Tibial nerve (tissue), 4 donors: ENCODE measurements around the gene WEE2. TPM values are rescaled to one million over a fixed set of nuclear protein-coding genes. Genes with fewer than 3 reads are reported as not detected.

Experiments
- DNase-seq, 2 donors: peaks; one replicate each; pipeline ENCODE4 v3.0.0-alpha.2; 2019; ENCODE audit warnings: low spot score in 2 of 2
- H3K27ac ChIP-seq, 4 donors: fragments of 200-600 bp; sonication (generic) in 3 of 4; one replicate each; pipeline ENCODE4 v1.5.1; 2017 to 2019; ENCODE audit warnings: mild to moderate bottlenecking in 1 of 4
- H3K27me3 ChIP-seq, 2 donors: fragments of 200-600 bp; sonication (generic) in 1 of 2; one replicate each; pipeline versions ENCODE4 v1.5.1 to v1.6.0; 2017 to 2019
- H3K36me3 ChIP-seq, 3 donors: fragments of 200-600 bp; sonication (generic); one replicate each; pipeline ENCODE4 v1.5.1; 2018 to 2019
- H3K4me1 ChIP-seq, 4 donors: fragments of 200-600 bp; sonication (generic) in 3 of 4; one replicate each; pipeline ENCODE4 v1.5.1; 2017 to 2019
- H3K4me3 ChIP-seq, 4 donors: fragments of 200-600 bp; sonication (generic) in 3 of 4; one replicate each; pipeline ENCODE4 v1.5.1; 2017 to 2019; ENCODE audit warnings: mild to moderate bottlenecking in 1 of 4, moderate library complexity in 1 of 4
- H3K9me3 ChIP-seq, 4 donors: fragments of 200-600 bp; sonication (generic) in 3 of 4; one replicate each; pipeline ENCODE4 v1.5.1; 2017 to 2019
- EP300 ChIP-seq, 2 donors: sonication (generic); formaldehyde crosslinking; IDR thresholded peaks; one replicate each; pipeline ENCODE4 v1.6.1; 2017; ENCODE audit warnings: antibody characterized with exemption in 2 of 2, mild to moderate bottlenecking in 1 of 2
- POLR2A ChIP-seq, 2 donors: fragments of 450-650 bp; IDR thresholded peaks; one replicate each; pipeline ENCODE4 v1.6.1; 2017; ENCODE audit warnings: antibody characterized with exemption in 2 of 2, mild to moderate bottlenecking in 2 of 2, moderate library complexity in 2 of 2
- WGBS, 2 donors: methylation state at CpG; one replicate each; pipeline ENCODE4 v1.1.5; 2018; 5-methylcytosine and 5-hydroxymethylcytosine counted together
- total RNA-seq, 4 donors: library from RNA; depleted of rRNA; stranded (reverse); fragments of >200 nt; gene quantifications; one replicate each; pipeline ENCODE4 v1.1.0, GENCODE V29; 2016
- TF ChIP-seq, protein P1 (sequence below), 5 experiments: fragments of 200-600 bp in 3 of 5; fragments of 450-650 bp in 2 of 5; sonication (generic) in 3 of 5; IDR thresholded peaks; one replicate each; pipeline ENCODE4 v1.5.1; 2016 to 2019; ENCODE audit warnings: antibody characterized with exemption in 5 of 5, mild to moderate bottlenecking in 3 of 5, moderate library complexity in 2 of 5

The WEE2 gene
- total RNA-seq, 4 donors from 2014 or later: not detected

- no peaks in the 10 kb centered on the region for H3K9me3 ChIP-seq
- H3K4me3 ChIP-seq: no peak overlapping the region
- WGBS, 2 donors: 85 to 90% methylated on average over 3 of the region's 3 CpGs
- peaks cover 0 to under 1% (median 0%) of the 10 kb centered on the region in 3 donors for H3K36me3 ChIP-seq
- no peaks in the 10 kb centered on the region for H3K27me3 ChIP-seq
- TF ChIP-seq EP300 (IDR thresholded peaks at IDR 0.05) (no peak), POLR2A (IDR thresholded peaks at IDR 0.05) (no peak)
- TF ChIP-seq, protein P1, sequence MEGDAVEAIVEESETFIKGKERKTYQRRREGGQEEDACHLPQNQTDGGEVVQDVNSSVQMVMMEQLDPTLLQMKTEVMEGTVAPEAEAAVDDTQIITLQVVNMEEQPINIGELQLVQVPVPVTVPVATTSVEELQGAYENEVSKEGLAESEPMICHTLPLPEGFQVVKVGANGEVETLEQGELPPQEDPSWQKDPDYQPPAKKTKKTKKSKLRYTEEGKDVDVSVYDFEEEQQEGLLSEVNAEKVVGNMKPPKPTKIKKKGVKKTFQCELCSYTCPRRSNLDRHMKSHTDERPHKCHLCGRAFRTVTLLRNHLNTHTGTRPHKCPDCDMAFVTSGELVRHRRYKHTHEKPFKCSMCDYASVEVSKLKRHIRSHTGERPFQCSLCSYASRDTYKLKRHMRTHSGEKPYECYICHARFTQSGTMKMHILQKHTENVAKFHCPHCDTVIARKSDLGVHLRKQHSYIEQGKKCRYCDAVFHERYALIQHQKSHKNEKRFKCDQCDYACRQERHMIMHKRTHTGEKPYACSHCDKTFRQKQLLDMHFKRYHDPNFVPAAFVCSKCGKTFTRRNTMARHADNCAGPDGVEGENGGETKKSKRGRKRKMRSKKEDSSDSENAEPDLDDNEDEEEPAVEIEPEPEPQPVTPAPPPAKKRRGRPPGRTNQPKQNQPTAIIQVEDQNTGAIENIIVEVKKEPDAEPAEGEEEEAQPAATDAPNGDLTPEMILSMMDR (IDR thresholded peaks at IDR 0.05): no peak
- H3K4me1 ChIP-seq: peaks cover 0 to 32% (median 0%) of the 10 kb centered on the region in 4 donors
- no peak overlapping the region for H3K27ac ChIP-seq
- DNase-seq: no peak
Measured at GRCh38 chr7:141691540-141691939, 16.6 kb upstream of the WEE2 start.

GRCh38 chr7:141691961-141692360 is 16.2 kb upstream of the WEE2 start:
- Histone ChIP-seq H3K4me3 (no peak overlapping the region), H3K4me1 (peaks cover 0 to 32% (median 0%) of the 10 kb centered on the region in 4 donors), H3K27me3 (no peaks in the 10 kb centered on the region), H3K36me3 (no peaks in the 10 kb centered on the region), H3K9me3 (no peaks in the 10 kb centered on the region), H3K27ac (no peak overlapping the region)
- TF ChIP-seq EP300 (IDR thresholded peaks at IDR 0.05) (no peak), POLR2A (IDR thresholded peaks at IDR 0.05) (no peak)
- TF ChIP-seq, protein P1 (IDR thresholded peaks at IDR 0.05): no peak
- no peak for DNase-seq
- WGBS, 2 donors: 87 to 91% methylated on average over 4 of the region's 4 CpGs

DNA sequence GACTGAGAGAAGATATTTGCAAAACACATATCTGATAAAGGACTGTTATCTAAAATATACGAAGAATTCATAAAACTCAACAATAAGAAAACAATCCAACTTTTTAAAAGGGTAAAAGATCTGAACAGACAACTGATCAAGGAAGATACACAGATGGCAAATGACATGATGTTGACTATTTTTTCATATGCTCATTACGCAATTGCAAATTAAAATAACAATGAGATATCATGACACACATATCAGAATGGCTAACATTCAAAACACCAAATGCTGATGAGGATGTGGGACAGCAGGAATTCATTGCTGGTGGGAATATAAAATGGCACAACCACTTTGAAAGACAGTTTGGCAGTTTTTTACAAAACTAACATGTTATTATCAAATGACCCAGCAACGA is 15.1 kb upstream of the WEE2 start:
- no peak for DNase-seq
- Histone ChIP-seq H3K9me3 (no peaks in the 10 kb centered on the region), H3K36me3 (no peaks in the 10 kb centered on the region), H3K4me3 (no peak overlapping the region), H3K27me3 (no peaks in the 10 kb centered on the region), H3K27ac (no peak overlapping the region), H3K4me1 (peaks cover 0 to 32% (median 3%) of the 10 kb centered on the region in 4 donors)
- 85 to 92% methylated on average over 3 of the region's 3 CpGs for WGBS, 2 donors
- TF ChIP-seq, protein P1 (IDR thresholded peaks at IDR 0.05): no peak
- TF ChIP-seq POLR2A (IDR thresholded peaks at IDR 0.05): no peak
- no peak for TF ChIP-seq EP300 (IDR thresholded peaks at IDR 0.05)

DNA sequence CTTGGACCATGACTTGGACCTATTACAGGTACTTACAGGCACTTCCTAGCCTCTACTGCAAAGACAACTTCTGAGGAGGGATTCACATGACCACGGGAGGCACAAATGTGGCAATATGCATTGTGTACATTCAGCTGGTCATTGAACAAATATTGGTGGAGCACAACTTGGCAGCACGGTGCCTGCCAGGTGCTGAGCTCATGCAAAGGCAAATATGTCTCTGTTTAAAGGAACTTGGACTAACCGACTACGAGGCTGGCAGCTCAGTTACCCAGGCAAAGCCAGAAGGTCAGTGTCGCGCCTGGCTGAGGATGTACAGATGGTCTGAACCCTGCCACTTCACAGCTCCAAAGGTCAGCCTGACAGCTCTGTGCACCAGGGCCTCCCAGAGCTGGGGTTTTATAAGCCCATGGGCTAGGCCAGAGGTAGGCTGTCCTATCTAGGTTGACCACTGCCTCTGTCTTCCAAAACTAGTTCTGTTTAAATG is 12.3 kb upstream of the WEE2 start:
- H3K9me3 ChIP-seq: no peaks in the 10 kb centered on the region
- TF ChIP-seq, protein P1 (IDR thresholded peaks at IDR 0.05): no peak
- TF ChIP-seq POLR2A (IDR thresholded peaks at IDR 0.05): no peak
- TF ChIP-seq EP300 (IDR thresholded peaks at IDR 0.05): no peak
- H3K36me3 ChIP-seq: no peaks in the 10 kb centered on the region
- peaks cover 0 to 45% (median 5%) of the 10 kb centered on the region in 4 donors for H3K4me1 ChIP-seq
- H3K27me3 ChIP-seq: no peaks in the 10 kb centered on the region
- no peak for DNase-seq
- 80 to 86% methylated on average over 4 to 6 of the region's 6 CpGs for WGBS, 2 donors
- H3K27ac ChIP-seq: no peak overlapping the region
- H3K4me3 ChIP-seq: no peak overlapping the region

- Histone ChIP-seq H3K36me3 (no peaks in the 10 kb centered on the region), H3K27ac (no peak overlapping the region), H3K4me1 (peaks cover 0 to 47% (median 5%) of the 10 kb centered on the region in 4 donors), H3K9me3 (no peaks in the 10 kb centered on the region), H3K4me3 (no peak overlapping the region), H3K27me3 (no peaks in the 10 kb centered on the region)
- TF ChIP-seq, protein P1 (IDR thresholded peaks at IDR 0.05): no peak
- TF ChIP-seq EP300 (IDR thresholded peaks at IDR 0.05) (no peak), POLR2A (IDR thresholded peaks at IDR 0.05) (no peak)
- no peak for DNase-seq
- 30 to 39% methylated on average over 2 of the region's 2 CpGs for WGBS, 2 donors
Measured at GRCh38 chr7:141696348-141696747, 11.8 kb upstream of the WEE2 start.
